ENCODE measurements around the gene REV3L. TPM values are rescaled to one million over a fixed set of nuclear protein-coding genes. Genes with fewer than 3 reads are reported as not detected.

REV3L gene
- total and polyA plus RNA-seq, 2 of the 13 experiments (the other 11 are each of a cell fraction or from before 2014, with no cell fraction given) = 12.8 to 31.3 TPM

- TF ChIP-seq, protein P1, sequence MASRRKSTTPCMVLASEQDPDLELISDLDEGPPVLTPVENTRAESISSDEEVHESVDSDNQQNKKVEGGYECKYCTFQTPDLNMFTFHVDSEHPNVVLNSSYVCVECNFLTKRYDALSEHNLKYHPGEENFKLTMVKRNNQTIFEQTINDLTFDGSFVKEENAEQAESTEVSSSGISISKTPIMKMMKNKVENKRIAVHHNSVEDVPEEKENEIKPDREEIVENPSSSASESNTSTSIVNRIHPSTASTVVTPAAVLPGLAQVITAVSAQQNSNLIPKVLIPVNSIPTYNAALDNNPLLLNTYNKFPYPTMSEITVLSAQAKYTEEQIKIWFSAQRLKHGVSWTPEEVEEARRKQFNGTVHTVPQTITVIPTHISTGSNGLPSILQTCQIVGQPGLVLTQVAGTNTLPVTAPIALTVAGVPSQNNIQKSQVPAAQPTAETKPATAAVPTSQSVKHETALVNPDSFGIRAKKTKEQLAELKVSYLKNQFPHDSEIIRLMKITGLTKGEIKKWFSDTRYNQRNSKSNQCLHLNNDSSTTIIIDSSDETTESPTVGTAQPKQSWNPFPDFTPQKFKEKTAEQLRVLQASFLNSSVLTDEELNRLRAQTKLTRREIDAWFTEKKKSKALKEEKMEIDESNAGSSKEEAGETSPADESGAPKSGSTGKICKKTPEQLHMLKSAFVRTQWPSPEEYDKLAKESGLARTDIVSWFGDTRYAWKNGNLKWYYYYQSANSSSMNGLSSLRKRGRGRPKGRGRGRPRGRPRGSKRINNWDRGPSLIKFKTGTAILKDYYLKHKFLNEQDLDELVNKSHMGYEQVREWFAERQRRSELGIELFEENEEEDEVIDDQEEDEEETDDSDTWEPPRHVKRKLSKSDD (CRISPR knock-in tag; IDR thresholded peaks at IDR 0.05; ENCODE audit: low read depth) = no peak
- TF ChIP-seq NCOA5 (CRISPR knock-in tag; IDR thresholded peaks at IDR 0.05) (no peak), AKNA (CRISPR knock-in tag; IDR thresholded peaks at IDR 0.05; ENCODE audit: borderline replicate concordance) (no peak)
These were observed 124.6 kb downstream of the REV3L start (continued) for GRCh38 chr6:111358454-111358853.

- H3K4me1 ChIP-seq (ENCODE audit: insufficient read depth, low read length) = peaks cover 24% of the 10 kb centered on the region
- intact Hi-C loops (cut with micrococcal nuclease; ENCODE audit: unreplicated experiment) = no loop called here
- in situ Hi-C loops (cut with HindIII; ENCODE audit: extremely low pct_ligation_motif_present, low pct_unique_long_range_greater_than_20kb) = loop anchor here (25.0 kb wide), 1 partner anchor 280 kb away; no protein-coding TSS in a partner anchor
- no peak for TF ChIP-seq GFI1 (CRISPR knock-in tag; IDR thresholded peaks at IDR 0.05; ENCODE audit: borderline replicate concordance)
- TF ChIP-seq, protein P2, sequence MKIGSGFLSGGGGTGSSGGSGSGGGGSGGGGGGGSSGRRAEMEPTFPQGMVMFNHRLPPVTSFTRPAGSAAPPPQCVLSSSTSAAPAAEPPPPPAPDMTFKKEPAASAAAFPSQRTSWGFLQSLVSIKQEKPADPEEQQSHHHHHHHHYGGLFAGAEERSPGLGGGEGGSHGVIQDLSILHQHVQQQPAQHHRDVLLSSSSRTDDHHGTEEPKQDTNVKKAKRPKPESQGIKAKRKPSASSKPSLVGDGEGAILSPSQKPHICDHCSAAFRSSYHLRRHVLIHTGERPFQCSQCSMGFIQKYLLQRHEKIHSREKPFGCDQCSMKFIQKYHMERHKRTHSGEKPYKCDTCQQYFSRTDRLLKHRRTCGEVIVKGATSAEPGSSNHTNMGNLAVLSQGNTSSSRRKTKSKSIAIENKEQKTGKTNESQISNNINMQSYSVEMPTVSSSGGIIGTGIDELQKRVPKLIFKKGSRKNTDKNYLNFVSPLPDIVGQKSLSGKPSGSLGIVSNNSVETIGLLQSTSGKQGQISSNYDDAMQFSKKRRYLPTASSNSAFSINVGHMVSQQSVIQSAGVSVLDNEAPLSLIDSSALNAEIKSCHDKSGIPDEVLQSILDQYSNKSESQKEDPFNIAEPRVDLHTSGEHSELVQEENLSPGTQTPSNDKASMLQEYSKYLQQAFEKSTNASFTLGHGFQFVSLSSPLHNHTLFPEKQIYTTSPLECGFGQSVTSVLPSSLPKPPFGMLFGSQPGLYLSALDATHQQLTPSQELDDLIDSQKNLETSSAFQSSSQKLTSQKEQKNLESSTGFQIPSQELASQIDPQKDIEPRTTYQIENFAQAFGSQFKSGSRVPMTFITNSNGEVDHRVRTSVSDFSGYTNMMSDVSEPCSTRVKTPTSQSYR (CRISPR knock-in tag; IDR thresholded peaks at IDR 0.05; ENCODE audit: borderline replicate concordance) = peak; percentile 26; the same call in 1 of the 2 replicates
- H3K27me3 ChIP-seq (ENCODE audit: control insufficient read depth in 1 of 2, insufficient read depth in 2 of 2, low read length in 2 of 2) = no peaks in the 10 kb centered on the region
- no peak for FAIRE-seq
- BruUV-seq (replicated peaks) = no TSS peak
- CTCF ChIA-PET (ENCODE audit: low intra/inter-chr PET ratio, low total read pairs) = no interaction called here
- no peak overlapping the region for H3K4me3 ChIP-seq (replicated peaks in 1 of 3; ENCODE audit: insufficient read depth in 1 of 3, low read depth in 2 of 3, low read length in 3 of 3)
- H3K27ac ChIP-seq (ENCODE audit: extremely low read length, insufficient read depth, low read length) = no peak overlapping the region
- no peak for ATAC-seq
- no peak overlapping the region for H3K4me2 ChIP-seq (ENCODE audit: low read depth, low read length)
- peaks cover 4 to 16% of the 10 kb centered on the region in 2 experiments; a peak in 3 of 5 replicates for H3K36me3 ChIP-seq (replicated peaks in 1 of 2; ENCODE audit: control insufficient read depth in 1 of 2, insufficient read depth in 2 of 2, low read length in 2 of 2)
- no peak for DNase-seq (ENCODE audit: low spot score)
- H3K9me3 ChIP-seq (ENCODE audit: low read length) = no peaks in the 10 kb centered on the region
- H4K20me1 ChIP-seq (ENCODE audit: insufficient read depth, low read length) = no peaks in the 10 kb centered on the region
- no peak overlapping the region for H3K9ac ChIP-seq (ENCODE audit: insufficient read depth, low read depth, low read length)
- POLR2A ChIA-PET = interaction anchor here (0.7 kb wide), 1 partner anchor 215 kb away, joined by 3 read pairs; no protein-coding TSS in a partner anchor
- no peaks in the 10 kb centered on the region for H3K79me2 ChIP-seq (ENCODE audit: insufficient read depth, low read length)
- no peak overlapping the region for H2AFZ ChIP-seq (ENCODE audit: low read length)
These were observed 125.3 kb downstream of the REV3L start for GRCh38 chr6:111357705-111358104.

Measured in HepG2 (cell line).